Cardiac muscle cell (in vitro differentiated cells and primary cell): ENCODE results near the gene NTRK1. TPM values are rescaled to one million over a fixed set of nuclear protein-coding genes. Genes with fewer than 3 reads are reported as not detected.
A peak's percentile ranks its signal among the peaks of the same experiment; 100 is the strongest.

ENCODE experiments used
- DNase-seq, 2 donors: peaks; one replicate each; pipeline versions ENCODE4 v3.0.0 to v3.0.0-alpha.2; 2010 to 2017; ENCODE audit warnings: low read depth in 1 of 2, low spot score in 1 of 2
- H3K27ac ChIP-seq: fragments of 200-600 bp; sonication (generic); 2 replicates; pipeline ENCODE4 v1.5.1; 2016
- H3K27me3 ChIP-seq: fragments of 200-600 bp; sonication (generic); 2 replicates; pipeline ENCODE4 v1.6.0; 2016; ENCODE audit warnings: control low read depth
- H3K36me3 ChIP-seq: fragments of 200-600 bp; sonication (generic); 2 replicates; pipeline ENCODE4 v1.5.1; 2016; ENCODE audit warnings: control low read depth
- H3K4me1 ChIP-seq: fragments of 200-600 bp; sonication (generic); 2 replicates; pipeline ENCODE4 v1.8.1; 2017; ENCODE audit warnings: low read depth, mild to moderate bottlenecking, mixed run types
- H3K4me3 ChIP-seq: fragments of 200-600 bp; sonication (generic); 2 replicates; pipeline ENCODE4 v1.5.1; 2016; ENCODE audit warnings: mild to moderate bottlenecking
- H3K9me3 ChIP-seq: fragments of 200-600 bp; sonication (generic); 2 replicates; pipeline ENCODE4 v1.5.1; 2017; ENCODE audit warnings: low read depth, mild to moderate bottlenecking, control low read depth
- polyA plus RNA-seq: library from polyadenylated mRNA; unstranded; fragments of >200 nt; fragmentation: Nextera tagmentation; extraction: Ambion mirVana; gene quantifications from 2 replicates; pipeline ENCODE4 v1.2.1, GENCODE V29; 2016
- total RNA-seq: library from RNA; depleted of rRNA; stranded (reverse); fragments of >200 nt; gene quantifications from 2 replicates; pipeline ENCODE4 v1.2.3, GENCODE V29; 2016
- TF ChIP-seq, protein P1 (sequence below): IDR thresholded peaks from 2 replicates; pipeline ENCODE4 v1.5.1; 2012; ENCODE audit warnings: low read depth, mild to moderate bottlenecking, low read length

Gene NTRK1
- total and polyA plus RNA-seq, 2 experiments from 2014 or later, result 2.4 to 3.6 TPM

DNA sequence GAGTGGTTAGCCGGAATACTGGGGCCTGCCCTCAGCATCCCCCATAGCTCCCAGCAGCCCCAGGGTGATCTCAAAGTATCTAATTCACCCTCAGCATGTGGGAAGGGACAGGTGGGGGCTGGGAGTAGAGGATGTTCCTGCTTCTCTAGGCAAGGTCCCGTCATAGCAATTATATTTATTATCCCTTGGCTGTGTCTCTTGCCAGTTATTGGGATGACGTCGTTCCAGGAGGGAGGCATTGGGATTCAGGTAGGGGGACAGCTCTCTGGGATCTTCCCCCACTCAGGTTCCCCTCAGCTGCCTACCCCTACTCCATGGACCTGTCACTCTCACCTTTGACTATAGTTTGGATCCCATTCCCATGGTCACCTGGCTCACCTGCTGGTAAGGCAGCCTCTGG is 21.0 kb downstream of the NTRK1 start:
- no peak overlapping the region for H3K4me3 ChIP-seq
- no peaks in the 10 kb centered on the region for H3K27me3 ChIP-seq
- TF ChIP-seq, protein P1, sequence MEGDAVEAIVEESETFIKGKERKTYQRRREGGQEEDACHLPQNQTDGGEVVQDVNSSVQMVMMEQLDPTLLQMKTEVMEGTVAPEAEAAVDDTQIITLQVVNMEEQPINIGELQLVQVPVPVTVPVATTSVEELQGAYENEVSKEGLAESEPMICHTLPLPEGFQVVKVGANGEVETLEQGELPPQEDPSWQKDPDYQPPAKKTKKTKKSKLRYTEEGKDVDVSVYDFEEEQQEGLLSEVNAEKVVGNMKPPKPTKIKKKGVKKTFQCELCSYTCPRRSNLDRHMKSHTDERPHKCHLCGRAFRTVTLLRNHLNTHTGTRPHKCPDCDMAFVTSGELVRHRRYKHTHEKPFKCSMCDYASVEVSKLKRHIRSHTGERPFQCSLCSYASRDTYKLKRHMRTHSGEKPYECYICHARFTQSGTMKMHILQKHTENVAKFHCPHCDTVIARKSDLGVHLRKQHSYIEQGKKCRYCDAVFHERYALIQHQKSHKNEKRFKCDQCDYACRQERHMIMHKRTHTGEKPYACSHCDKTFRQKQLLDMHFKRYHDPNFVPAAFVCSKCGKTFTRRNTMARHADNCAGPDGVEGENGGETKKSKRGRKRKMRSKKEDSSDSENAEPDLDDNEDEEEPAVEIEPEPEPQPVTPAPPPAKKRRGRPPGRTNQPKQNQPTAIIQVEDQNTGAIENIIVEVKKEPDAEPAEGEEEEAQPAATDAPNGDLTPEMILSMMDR, result no peak
- no peak overlapping the region for H3K27ac ChIP-seq
- no peaks in the 10 kb centered on the region for H3K36me3 ChIP-seq
- no peaks in the 10 kb centered on the region for H3K4me1 ChIP-seq
- DNase-seq, result no peak
- no peaks in the 10 kb centered on the region for H3K9me3 ChIP-seq

DNA sequence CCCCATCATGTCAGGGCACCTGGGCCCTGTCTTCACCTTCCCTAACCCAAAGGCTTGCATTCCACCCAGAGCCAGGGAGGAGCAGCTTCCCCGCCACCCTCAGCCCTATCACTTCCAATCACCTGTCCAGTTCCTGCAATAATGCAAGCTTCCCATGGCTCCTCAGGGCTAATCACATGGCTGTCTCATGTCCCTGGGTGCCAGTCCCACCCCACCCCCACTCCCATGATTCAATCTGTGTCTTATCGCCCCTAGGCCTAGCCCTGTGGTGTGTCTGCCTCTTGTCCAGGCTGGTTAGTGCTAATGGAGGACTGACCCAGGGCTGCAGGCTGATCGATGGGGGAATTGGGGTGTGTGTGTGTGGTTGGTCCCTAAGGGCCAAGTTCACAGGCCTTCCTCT is 21.9 kb downstream of the NTRK1 start:
- TF ChIP-seq, protein P1, result no peak
- H3K4me3 ChIP-seq, result no peak overlapping the region
- H3K9me3 ChIP-seq, result no peaks in the 10 kb centered on the region
- H3K27me3 ChIP-seq, result no peaks in the 10 kb centered on the region
- H3K27ac ChIP-seq, result no peak overlapping the region
- no peaks in the 10 kb centered on the region for H3K36me3 ChIP-seq
- DNase-seq, result no peak
- H3K4me1 ChIP-seq, result no peaks in the 10 kb centered on the region

DNA sequence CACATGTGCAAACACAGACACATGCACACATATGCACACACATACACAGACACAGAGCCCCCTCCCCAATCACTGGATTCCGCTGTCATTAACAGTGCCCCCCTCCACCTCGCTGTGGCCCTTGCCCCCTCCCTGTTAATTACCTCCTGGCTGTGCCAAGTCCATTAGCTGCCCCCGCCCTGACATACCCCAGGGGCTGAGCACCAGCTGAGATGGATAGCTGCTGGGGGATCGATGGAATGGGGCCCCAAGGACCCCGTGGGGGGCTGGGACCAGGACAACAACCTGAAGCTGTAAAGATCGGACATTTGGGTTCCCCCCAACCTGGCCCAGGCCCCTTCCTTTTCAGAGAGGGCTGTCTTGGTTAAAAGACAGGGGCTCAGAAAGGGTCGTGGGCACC is 23.3 kb downstream of the NTRK1 start:
- no peaks in the 10 kb centered on the region for H3K9me3 ChIP-seq
- DNase-seq, result no peak
- no peaks in the 10 kb centered on the region for H3K4me1 ChIP-seq

DNA sequence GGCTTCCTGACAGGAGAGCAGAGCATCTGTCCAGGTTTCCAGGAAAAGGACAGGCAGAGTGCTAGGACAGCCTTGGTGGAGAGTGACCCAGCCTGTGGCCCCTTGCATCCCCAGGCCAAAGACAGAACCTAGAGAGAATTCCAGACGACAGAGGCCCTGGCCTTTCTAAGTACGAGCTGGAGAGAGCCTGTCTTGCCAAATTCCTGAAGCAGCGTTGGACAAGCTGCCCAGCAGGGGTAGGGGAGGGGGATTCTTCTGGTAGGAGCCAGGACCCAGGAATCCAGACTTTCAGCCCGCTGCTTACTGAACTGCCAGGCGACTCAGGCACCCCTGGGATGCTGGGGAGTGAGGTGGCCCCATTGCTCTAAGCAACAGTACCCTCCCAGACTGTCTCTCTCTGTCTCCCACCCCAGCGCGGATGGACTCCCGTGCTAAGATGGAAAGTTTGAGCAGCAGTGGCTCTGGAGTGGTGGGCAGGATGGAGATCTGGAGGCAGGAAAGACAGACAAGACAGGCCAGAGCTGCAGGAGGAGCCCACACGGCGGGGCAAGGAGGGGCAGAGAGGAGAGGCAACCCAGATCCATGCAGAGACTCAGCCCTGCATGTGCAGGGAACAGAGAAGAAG is 24.0 kb downstream of the NTRK1 start:
- no peaks in the 10 kb centered on the region for H3K9me3 ChIP-seq
- TF ChIP-seq, protein P1, result no peak
- H3K27ac ChIP-seq, result no peak overlapping the region
- no peaks in the 10 kb centered on the region for H3K27me3 ChIP-seq
- H3K4me3 ChIP-seq, result no peak overlapping the region
- no peaks in the 10 kb centered on the region for H3K4me1 ChIP-seq
- no peaks in the 10 kb centered on the region for H3K36me3 ChIP-seq
- DNase-seq, result peak in 1 of 2 donors; percentile 38

More for the DNA sequence above, 23.3 kb downstream of the NTRK1 start:
- H3K27me3 ChIP-seq, result no peaks in the 10 kb centered on the region
- H3K27ac ChIP-seq, result no peak overlapping the region
- TF ChIP-seq, protein P1, result no peak
- no peak overlapping the region for H3K4me3 ChIP-seq
- no peaks in the 10 kb centered on the region for H3K36me3 ChIP-seq

DNA sequence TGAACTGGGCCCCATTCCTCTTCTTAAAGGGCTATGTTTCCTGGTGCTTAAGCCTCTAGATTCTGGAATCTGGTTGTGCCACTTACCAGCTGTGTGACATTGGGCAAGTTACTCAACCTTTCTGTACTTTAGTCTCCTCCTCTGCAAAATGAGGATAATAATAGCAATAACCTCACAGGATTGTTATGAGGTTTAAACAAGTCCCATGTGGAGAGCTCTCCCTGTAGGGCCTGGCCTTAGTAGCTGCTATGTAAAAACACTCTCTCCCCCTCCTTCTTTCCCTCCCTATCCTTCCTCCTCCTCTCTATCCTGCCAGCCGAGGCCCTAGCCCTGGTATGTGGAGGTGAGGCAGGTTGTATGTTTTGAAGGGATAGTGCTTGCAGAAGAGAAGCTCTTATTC is 24.6 kb downstream of the NTRK1 start:
- H3K27ac ChIP-seq, result no peak overlapping the region
- TF ChIP-seq, protein P1, result no peak
- H3K4me1 ChIP-seq, result no peaks in the 10 kb centered on the region
- DNase-seq, result no peak
- no peak overlapping the region for H3K4me3 ChIP-seq
- no peaks in the 10 kb centered on the region for H3K36me3 ChIP-seq
- no peaks in the 10 kb centered on the region for H3K9me3 ChIP-seq
- peaks cover 2% of the 10 kb centered on the region for H3K27me3 ChIP-seq
